CD4-positive, alpha-beta T cell treated with Interleukin-4 for 4 hours (primary cell): Measurements from ENCODE around the gene CLASRP.
A peak's percentile ranks its signal among the peaks of the same experiment; 100 is the strongest.

Source experiments
- DNase-seq: peaks from one replicate; pipeline ENCODE4 v3.0.0-alpha.2; 2020

CLASRP gene

DNA sequence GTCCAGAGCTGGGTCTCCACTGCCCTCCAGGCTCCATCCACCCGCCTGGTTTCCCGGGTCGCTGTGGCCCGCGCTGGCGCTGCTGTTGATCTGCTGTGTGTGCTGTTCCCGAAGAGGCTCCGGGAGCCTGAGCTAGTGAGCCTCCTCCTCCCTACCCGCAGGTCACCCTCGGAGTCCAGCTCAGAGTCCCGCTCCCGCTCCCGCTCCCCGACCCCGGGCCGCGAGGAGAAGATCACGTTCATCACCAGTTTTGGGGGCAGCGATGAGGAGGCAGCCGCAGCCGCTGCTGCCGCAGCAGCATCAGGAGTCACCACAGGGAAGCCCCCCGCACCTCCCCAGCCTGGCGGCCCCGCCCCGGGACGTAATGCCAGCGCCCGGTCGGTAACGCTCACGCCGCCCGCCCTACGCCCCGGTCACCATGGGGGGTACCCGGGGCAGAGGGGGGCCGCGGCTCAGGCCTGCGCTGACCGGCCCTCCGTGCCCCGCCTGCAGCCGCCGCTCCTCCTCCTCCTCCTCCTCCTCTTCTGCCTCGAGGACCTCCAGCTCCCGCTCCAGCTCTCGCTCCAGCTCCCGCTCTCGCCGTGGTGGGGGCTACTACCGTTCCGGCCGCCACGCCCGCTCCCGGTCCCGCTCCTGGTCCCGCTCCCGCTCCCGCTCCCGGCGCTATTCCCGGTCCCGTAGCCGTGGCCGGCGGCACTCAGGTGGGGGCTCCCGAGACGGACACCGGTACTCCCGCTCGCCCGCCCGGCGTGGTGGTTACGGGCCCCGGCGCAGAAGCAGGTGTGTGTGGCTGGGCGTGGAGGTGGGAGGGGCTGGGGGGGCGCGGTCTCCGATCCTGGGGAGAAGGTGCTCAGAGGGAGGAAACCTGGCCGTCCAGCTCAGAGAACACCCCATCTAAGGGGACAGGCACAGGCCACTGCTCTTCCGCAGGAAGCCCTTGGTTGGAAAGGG, 25.3 kb downstream of the CLASRP start:
- no peak for DNase-seq

DNA sequence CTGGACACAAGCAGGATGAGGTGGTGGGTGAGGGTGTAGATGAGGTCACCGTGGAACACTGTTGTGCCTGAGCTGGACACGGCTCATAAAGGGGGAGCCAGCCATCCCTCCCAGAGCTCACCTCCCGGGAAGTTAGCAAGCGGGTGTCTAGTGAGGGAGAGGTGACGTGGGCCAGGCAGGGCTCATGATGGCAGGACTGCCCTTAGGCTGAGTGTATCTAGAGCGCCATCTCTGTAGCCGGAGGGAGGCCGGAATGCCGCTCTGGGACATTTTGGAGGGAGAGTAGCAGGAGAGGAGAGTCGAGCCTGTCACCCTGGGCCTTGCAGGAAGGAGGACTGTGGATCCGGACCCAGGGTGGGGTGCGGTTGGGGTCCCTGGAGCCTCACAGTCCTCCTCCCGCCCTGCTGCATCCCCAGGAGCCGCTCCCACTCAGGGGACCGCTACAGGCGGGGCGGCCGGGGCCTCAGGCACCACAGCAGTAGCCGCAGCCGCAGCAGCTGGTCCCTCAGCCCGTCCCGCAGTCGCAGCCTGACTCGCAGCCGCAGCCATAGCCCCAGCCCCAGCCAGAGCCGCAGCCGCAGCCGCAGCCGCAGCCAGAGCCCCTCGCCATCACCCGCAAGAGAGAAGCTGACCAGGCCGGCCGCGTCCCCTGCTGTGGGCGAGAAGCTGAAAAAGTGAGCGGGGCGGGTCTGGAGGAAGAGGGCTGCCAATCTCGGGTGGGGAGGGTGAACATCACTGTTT, 28.2 kb downstream of the CLASRP start:
- DNase-seq = no peak

DNA sequence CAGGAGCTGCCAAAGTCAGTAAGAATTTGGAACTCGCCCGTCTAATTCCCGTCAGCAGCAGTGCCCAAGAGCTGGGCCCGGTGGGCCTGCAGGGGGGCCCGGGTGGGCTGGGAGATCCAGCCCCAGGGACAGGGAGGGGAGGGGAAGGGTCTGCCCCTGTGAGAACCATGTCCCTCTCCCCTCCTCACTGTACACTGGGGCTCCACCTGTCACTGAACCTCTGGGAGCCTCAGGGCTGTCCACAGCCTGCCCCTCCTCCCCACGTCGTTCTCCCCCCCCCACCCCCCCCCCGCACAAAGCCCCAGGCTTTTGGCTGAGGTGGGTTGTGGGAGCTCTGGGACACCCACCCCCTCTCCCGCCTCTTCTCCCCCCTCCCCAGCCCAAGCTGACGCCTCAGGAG, 29.2 kb downstream of the CLASRP start:
- no peak for DNase-seq

DNA sequence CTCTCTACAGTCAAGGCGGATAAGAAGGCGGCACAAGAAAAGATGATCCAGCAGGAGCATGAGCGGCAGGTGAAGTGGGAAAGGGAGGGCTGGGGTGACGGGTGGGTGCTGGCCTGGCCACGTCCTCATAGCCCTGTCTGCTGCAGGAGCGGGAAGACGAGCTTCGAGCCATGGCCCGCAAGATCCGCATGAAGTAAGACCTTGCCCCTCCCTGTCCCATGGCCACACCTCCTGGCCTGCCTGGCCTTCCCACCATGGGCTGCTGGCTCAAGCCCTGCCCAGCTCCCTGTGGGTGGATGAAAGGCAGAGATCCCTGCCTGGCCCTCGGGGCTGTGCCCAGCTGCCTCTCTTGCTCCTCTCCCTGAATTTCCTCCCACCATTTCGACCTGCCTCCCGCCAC, 30.2 kb downstream of the CLASRP start:
- no peak for DNase-seq

- DNase-seq = no peak
These were observed 31.4 kb downstream of the CLASRP start for GRCh38 chr19:45070214-45070613.

DNA sequence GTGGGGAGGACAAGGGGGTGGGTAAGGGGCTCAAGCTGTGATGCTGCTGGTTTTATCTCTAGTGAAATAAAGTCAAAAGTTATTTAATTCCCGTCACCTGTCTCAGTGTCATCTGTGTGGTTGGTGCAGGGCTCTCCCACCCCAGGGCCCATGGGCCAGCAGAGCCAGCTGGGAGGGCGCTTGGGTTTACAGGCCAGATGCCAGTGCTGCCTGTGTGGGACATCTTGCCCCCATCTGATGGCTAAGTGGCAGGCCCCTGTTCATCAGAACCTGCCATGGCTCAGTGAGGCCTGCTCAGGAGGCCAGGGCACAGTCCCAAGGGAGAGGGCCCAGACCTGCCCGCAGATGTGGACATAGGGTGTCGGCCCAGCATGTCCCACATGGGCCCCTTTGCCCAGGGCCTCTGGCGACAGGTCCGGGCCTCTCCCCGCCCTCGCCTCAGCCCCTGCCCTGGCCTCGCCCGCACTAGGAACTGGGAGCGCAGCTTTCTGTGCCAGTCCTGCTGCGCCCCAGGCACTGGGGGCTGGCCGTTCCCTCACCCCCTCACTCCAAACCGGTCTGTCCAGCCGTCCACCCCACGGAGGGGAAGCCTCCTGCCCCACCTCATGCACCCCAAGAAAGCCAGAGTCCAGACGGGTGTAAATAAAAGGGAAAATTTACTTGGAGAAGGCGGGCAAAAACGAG, 32.2 kb downstream of the CLASRP start:
- DNase-seq = no peak

GRCh38 chr19:45071545-45071938, 32.7 kb downstream of the CLASRP start:
- DNase-seq = no peak

- DNase-seq = no peak
These were observed 33.3 kb downstream of the CLASRP start for GRCh38 chr19:45071969-45072790.

- DNase-seq = no peak
These were observed 36.0 kb downstream of the CLASRP start for GRCh38 chr19:45074744-45075300.

- DNase-seq = peak; percentile 38
These were observed 36.6 kb downstream of the CLASRP start for GRCh38 chr19:45075301-45076028.

DNA sequence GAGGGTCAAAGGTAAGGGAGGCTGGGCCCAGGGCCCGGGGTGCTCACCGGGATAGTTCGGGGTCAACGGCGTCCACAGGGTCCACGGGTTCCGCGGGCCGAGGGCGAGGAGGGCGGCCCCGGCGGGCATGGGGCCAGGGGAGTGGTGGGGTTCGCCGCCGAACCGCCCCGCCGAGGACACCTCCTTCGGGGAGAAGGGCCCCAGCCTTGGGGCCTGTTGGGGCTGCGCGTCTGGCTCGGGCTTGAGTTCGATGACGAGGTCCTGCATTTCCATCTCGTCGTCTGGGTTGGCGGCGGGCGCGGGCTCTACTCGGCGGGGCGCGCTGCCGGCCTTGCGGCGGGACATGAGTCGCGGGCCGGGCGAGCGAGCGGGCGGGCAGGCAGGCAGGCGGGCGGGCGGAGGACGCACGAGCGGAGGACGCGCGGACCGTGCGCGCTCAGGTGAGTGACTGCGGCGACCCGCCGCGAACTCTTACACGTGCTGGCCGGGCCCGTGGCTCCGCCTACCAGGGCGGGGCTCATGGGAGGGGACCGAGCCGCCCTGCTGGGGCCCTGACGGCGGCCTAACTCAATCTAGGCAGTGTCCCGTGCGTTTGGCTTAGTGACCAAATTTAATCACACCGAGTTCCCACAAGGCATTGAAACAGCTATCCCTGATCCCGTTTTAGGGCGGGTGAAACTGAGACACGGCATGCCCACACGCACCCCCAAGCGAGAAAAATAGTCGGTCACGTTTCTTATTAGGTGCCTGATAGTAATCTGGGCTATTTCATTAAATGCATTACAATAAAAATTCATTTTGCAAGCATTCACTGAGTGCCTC, 37.4 kb downstream of the CLASRP start, which contains the start of gene ZNF296:
Gene ZNF296, minus strand, starts transcription at position 450 of the 822 bp plus-strand sequence. Its CDS starts 105 bp downstream, at position 345.
- DNase-seq = peak; percentile 78

DNA sequence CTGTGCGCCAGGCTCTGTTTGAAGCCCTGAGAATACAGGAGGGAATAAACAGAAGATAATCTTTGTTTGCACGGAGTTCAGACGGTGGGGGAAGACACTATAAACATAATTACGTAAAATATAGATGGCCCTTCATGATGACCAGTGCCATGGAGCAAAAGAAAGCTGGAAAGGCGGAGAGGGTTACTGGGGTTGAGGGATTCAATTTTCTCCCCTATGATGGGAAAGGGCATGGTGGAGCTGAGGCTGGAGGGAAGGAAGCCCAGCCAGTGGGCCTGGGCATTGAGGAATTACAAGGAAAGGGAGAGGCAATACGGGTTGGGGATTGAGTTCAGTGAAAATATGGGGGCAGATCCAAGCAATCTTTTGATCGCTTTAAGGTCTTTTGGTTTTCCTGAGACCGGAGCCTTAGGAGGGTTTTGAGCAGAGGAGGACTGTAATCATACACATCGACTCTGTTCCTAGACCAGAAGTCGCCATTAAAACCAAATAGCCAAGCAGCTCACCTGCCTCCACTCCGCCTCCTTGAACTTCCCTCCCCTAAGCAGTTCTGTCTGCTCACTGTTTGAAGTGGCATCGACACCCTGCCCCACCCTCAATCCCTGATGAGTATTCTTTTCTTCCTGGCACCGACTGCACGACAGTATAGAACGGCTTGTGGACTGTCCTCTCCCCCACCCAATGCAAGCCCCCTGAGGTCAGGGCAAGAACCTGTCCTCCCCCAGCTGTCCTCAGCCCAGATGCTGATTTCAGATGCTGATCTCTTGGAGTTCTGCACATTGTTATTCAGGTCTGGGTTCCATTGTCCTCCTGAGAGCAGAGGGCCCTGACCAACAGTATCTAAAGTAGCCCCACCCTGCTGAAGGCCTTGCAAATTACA, 38.2 kb downstream of the CLASRP start:
- no peak for DNase-seq

GRCh38 chr19:45078390-45079062, 39.7 kb downstream of the CLASRP start:
- no peak for DNase-seq

DNA sequence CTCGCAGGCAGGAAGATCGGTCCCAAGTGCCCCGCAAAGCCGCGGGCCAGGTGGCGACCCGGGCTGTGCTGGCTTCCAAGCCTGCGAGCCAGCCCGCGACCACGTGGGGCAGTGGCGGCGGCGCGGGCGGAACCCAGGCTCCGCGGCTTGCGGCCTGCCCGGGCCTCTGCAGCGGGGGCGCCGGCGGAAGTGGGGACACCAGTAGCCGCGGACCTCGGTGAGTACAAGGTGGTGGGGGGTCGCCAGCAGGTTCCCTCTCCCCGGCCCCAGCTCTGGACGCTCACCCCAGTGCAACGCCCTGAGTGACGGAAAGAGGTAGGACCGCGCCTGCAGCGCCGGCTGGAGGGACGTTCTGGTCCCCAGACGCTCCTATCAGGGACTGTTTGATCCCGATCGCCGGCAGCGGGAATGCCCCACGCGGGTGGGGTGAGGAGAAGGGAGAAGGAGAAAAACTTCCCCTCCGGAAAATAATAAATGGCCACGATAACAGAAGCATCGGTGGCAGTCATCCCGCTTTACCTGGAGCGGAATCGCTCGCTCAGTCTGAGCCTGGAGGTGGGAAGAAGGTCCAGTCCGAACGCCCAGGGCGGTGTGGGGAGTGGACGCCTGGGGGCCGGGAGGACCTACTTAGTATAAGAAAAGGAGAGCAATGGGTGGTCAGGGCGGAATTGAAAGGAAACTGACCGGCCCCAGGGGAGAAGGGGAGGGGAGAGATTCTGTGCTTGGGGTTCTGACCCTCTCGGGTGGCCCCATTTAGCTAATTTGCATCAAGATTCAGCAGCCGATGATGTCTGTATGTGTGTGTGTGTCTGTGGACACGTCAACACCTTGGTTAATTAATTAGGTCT, 40.4 kb downstream of the CLASRP start, which contains the start of gene GEMIN7:
Gene GEMIN7, plus strand, starts transcription at position 198 of the 848 bp plus-strand sequence. CDS start 10,855 bp downstream, outside the sequence.
- peak; percentile 71 for DNase-seq

DNA sequence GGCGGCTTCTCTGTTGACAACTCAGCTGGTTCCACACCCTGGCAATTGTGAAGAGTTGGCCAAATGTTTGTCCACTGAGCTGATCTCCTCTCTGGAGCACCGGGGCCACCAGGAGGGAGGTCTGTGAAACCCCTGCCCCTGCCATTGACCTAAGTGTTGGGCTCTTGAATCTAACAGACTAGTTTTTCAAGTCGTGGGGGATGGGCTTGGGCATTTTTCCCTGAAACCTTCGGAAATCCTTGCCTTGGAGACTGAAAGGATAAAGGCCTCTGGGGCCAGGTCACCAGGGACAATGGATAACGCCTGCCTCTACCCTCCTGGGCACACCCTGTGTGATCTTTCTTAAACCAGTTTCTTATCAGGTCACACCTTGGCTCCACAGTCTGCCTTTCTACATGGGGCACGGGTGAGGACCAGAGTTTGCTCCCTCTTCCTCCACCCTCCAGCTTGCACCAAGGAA, 41.1 kb downstream of the CLASRP start:
- DNase-seq = no peak

- DNase-seq = no peak
These were observed 43.3 kb downstream of the CLASRP start for GRCh38 chr19:45082170-45082569.

DNA sequence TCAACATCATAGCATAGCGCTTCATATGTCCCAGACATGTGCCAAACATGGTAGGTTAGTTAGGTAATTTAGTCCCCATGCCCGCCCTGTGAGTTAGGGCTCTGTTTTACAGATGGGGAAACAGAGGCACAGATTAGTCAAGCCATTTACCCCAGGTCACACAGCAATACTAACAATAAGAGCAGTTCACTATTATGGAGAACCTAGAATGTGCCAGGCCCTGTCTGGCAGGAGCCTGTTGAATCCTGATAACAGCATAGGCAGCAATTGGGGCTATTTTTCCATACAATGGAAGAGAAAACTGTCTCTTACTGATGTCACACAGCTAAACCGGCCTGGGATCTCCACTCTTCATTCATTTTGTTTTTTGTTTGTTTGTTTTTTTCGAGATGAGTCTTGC, 47.6 kb downstream of the CLASRP start:
- DNase-seq = no peak
